Prostate gland (tissue), 2 donors: Measurements from ENCODE around the gene PCK2.

Experiments used
- CTCF ChIP-seq, 4 experiments: fragments of 200-600 bp in 2 of 4; fragments of 450-650 bp in 2 of 4; sonication (generic) in 2 of 4; IDR thresholded peaks; 1 replicate in 3 of 4; 2 replicates in 1 of 4; pipeline ENCODE4 v1.5.1; 2016 to 2019; ENCODE audit warnings: antibody characterized with exemption in 4 of 4, mild to moderate bottlenecking in 2 of 4, moderate library complexity in 2 of 4
- POLR2A ChIP-seq: fragments of 450-650 bp; IDR thresholded peaks from one replicate; pipeline ENCODE4 v1.6.1; 2016; ENCODE audit warnings: antibody characterized with exemption, mild to moderate bottlenecking

GRCh38 chr14:24055971-24056799 lies 37.9 kb upstream of the PCK2 start:
- TF ChIP-seq CTCF (IDR thresholded peaks at IDR 0.05) (no peak), POLR2A (no peak)
